Activated CD4-positive, alpha-beta memory T cell treated with anti-CD3 and anti-CD28 coated beads, Interleukin-2, amount 10 ng/mL, durations not matched to agents 7 days and 5 days (primary cell): ENCODE results near the gene PRDM16. TPM values are rescaled to one million over a fixed set of nuclear protein-coding genes. Genes with fewer than 3 reads are reported as not detected.

Experiments used
- CTCF ChIA-PET: fragments of 350-600 bp; sonication (Branson Sonifier 250); formaldehyde crosslinking; loops from one replicate; lab custom pipeline; 2021; ENCODE audit warnings: antibody characterized with exemption, inconsistent platforms; lab: Charles Lee
- POLR2A ChIA-PET: fragments of 350-600 bp; sonication (Branson Sonifier 250); formaldehyde crosslinking; loops from one replicate; lab custom pipeline; 2021; ENCODE audit warnings: antibody characterized with exemption; lab: Charles Lee
- DNase-seq: peaks from one replicate; pipeline ENCODE4 v3.0.0-alpha.2; 2020
- H3K27ac Mint-ChIP-seq: one replicate; pipeline ENCODE4 v1.8.0; 2021; ENCODE audit warnings: mild to moderate bottlenecking, mixed read lengths
- H3K27me3 Mint-ChIP-seq: one replicate; pipeline ENCODE4 v1.8.0; 2021; ENCODE audit warnings: mixed read lengths
- H3K36me3 Mint-ChIP-seq: one replicate; pipeline ENCODE4 v1.8.0; 2021; ENCODE audit warnings: low read depth, mixed read lengths
- H3K4me1 Mint-ChIP-seq: one replicate; pipeline ENCODE4 v1.8.0; 2021; ENCODE audit warnings: mixed read lengths
- H3K4me3 Mint-ChIP-seq: one replicate; pipeline ENCODE4 v1.8.0; 2021; ENCODE audit warnings: mild to moderate bottlenecking, mixed read lengths
- H3K9me3 Mint-ChIP-seq: one replicate; pipeline ENCODE4 v1.8.0; 2021; ENCODE audit warnings: mixed read lengths
- total RNA-seq, 2 experiments: library from RNA; stranded (reverse); gene quantifications; one replicate each; pipeline ENCODE4 v1.2.3, GENCODE V29; 2021

The PRDM16 gene
- total RNA-seq, 2 experiments from 2014 or later = 0.03 to 0.20 TPM

GRCh38 chr1:3093898-3094626 is 25.1 kb downstream of the PRDM16 start:
- Mint-ChIP-seq H3K27ac (no peak overlapping the region), H3K9me3 (no peaks in the 10 kb centered on the region), H3K27me3 (no peaks in the 10 kb centered on the region), H3K4me3 (no peak overlapping the region), H3K4me1 (no peaks in the 10 kb centered on the region), H3K36me3 (no peaks in the 10 kb centered on the region)
- ChIA-PET POLR2A (no interaction called here), CTCF (no interaction called here)
- no peak for DNase-seq

- no peak overlapping the region for H3K4me3 Mint-ChIP-seq
- ChIA-PET POLR2A (no interaction called here), CTCF (no interaction called here)
- no peak for DNase-seq
- no peaks in the 10 kb centered on the region for H3K4me1 Mint-ChIP-seq
- no peaks in the 10 kb centered on the region for H3K27me3 Mint-ChIP-seq
- H3K36me3 Mint-ChIP-seq = no peaks in the 10 kb centered on the region
- no peaks in the 10 kb centered on the region for H3K9me3 Mint-ChIP-seq
- no peak overlapping the region for H3K27ac Mint-ChIP-seq
These were observed 26.1 kb downstream of the PRDM16 start for GRCh38 chr1:3094863-3095780.

- POLR2A ChIA-PET = no interaction called here
- no peaks in the 10 kb centered on the region for H3K27me3 Mint-ChIP-seq
- no peak overlapping the region for H3K4me3 Mint-ChIP-seq
- no peak overlapping the region for H3K27ac Mint-ChIP-seq
- CTCF ChIA-PET = no interaction called here
- no peak for DNase-seq
- no peaks in the 10 kb centered on the region for H3K36me3 Mint-ChIP-seq
- H3K4me1 Mint-ChIP-seq = no peaks in the 10 kb centered on the region
- no peaks in the 10 kb centered on the region for H3K9me3 Mint-ChIP-seq
These were observed 27.3 kb downstream of the PRDM16 start for GRCh38 chr1:3096345-3096744.

- no peaks in the 10 kb centered on the region for H3K4me1 Mint-ChIP-seq
- ChIA-PET CTCF (no interaction called here), POLR2A (no interaction called here)
- no peaks in the 10 kb centered on the region for H3K27me3 Mint-ChIP-seq
- no peak overlapping the region for H3K4me3 Mint-ChIP-seq
- H3K27ac Mint-ChIP-seq = no peak overlapping the region
- H3K9me3 Mint-ChIP-seq = no peaks in the 10 kb centered on the region
- no peaks in the 10 kb centered on the region for H3K36me3 Mint-ChIP-seq
- DNase-seq = no peak
These were observed 28.2 kb downstream of the PRDM16 start for GRCh38 chr1:3097231-3097630.

- POLR2A ChIA-PET = no interaction called here
- Mint-ChIP-seq H3K27me3 (no peaks in the 10 kb centered on the region), H3K9me3 (no peaks in the 10 kb centered on the region), H3K4me3 (no peak overlapping the region), H3K36me3 (no peaks in the 10 kb centered on the region), H3K4me1 (no peaks in the 10 kb centered on the region), H3K27ac (no peak overlapping the region)
- CTCF ChIA-PET = no interaction called here
- DNase-seq = no peak
These were observed 28.9 kb downstream of the PRDM16 start for GRCh38 chr1:3097861-3098260.

GRCh38 chr1:3099861-3100260 is 30.9 kb downstream of the PRDM16 start:
- Mint-ChIP-seq H3K9me3 (no peaks in the 10 kb centered on the region), H3K4me1 (no peaks in the 10 kb centered on the region), H3K4me3 (no peak overlapping the region), H3K27ac (no peak overlapping the region), H3K27me3 (no peaks in the 10 kb centered on the region), H3K36me3 (no peaks in the 10 kb centered on the region)
- ChIA-PET POLR2A (no interaction called here), CTCF (no interaction called here)
- no peak for DNase-seq

GRCh38 chr1:3101124-3101939 is 32.3 kb downstream of the PRDM16 start:
- no peak for DNase-seq
- H3K36me3 Mint-ChIP-seq = no peaks in the 10 kb centered on the region
- no peak overlapping the region for H3K27ac Mint-ChIP-seq
- H3K4me3 Mint-ChIP-seq = no peak overlapping the region
- ChIA-PET CTCF (interaction anchor here (0.6 kb wide), 1 partner anchor 324 kb away, joined by 3 read pairs; no protein-coding TSS in a partner anchor), POLR2A (no interaction called here)
- no peaks in the 10 kb centered on the region for H3K9me3 Mint-ChIP-seq
- no peaks in the 10 kb centered on the region for H3K4me1 Mint-ChIP-seq
- H3K27me3 Mint-ChIP-seq = no peaks in the 10 kb centered on the region

GRCh38 chr1:3102641-3103040 is 33.6 kb downstream of the PRDM16 start:
- Mint-ChIP-seq H3K4me3 (no peak overlapping the region), H3K27me3 (no peaks in the 10 kb centered on the region), H3K36me3 (no peaks in the 10 kb centered on the region), H3K9me3 (no peaks in the 10 kb centered on the region), H3K27ac (no peak overlapping the region), H3K4me1 (no peaks in the 10 kb centered on the region)
- ChIA-PET CTCF (no interaction called here), POLR2A (no interaction called here)
- DNase-seq = no peak

GRCh38 chr1:3103967-3104677 is 35.1 kb downstream of the PRDM16 start:
- Mint-ChIP-seq H3K4me3 (no peak overlapping the region), H3K9me3 (no peaks in the 10 kb centered on the region), H3K27me3 (no peaks in the 10 kb centered on the region), H3K27ac (no peak overlapping the region), H3K36me3 (no peaks in the 10 kb centered on the region), H3K4me1 (no peaks in the 10 kb centered on the region)
- CTCF ChIA-PET = no interaction called here
- POLR2A ChIA-PET = no interaction called here
- DNase-seq = no peak

GRCh38 chr1:3105167-3105863 is 36.3 kb downstream of the PRDM16 start:
- CTCF ChIA-PET = no interaction called here

GRCh38 chr1:3106216-3106615 is 37.2 kb downstream of the PRDM16 start:
- H3K27me3 Mint-ChIP-seq = no peaks in the 10 kb centered on the region
- DNase-seq = no peak
- CTCF ChIA-PET = no interaction called here
- H3K4me3 Mint-ChIP-seq = no peak overlapping the region
- H3K4me1 Mint-ChIP-seq = no peaks in the 10 kb centered on the region
- H3K36me3 Mint-ChIP-seq = no peaks in the 10 kb centered on the region
- POLR2A ChIA-PET = no interaction called here
- no peak overlapping the region for H3K27ac Mint-ChIP-seq
- H3K9me3 Mint-ChIP-seq = no peaks in the 10 kb centered on the region

More at GRCh38 chr1:3105167-3105863, 36.3 kb downstream of the PRDM16 start:
- Mint-ChIP-seq H3K36me3 (no peaks in the 10 kb centered on the region), H3K4me3 (no peak overlapping the region), H3K9me3 (no peaks in the 10 kb centered on the region), H3K27me3 (no peaks in the 10 kb centered on the region), H3K4me1 (no peaks in the 10 kb centered on the region), H3K27ac (no peak overlapping the region)
- DNase-seq = no peak
- POLR2A ChIA-PET = no interaction called here

GRCh38 chr1:3107201-3107600 is 38.2 kb downstream of the PRDM16 start:
- H3K27ac Mint-ChIP-seq = no peak overlapping the region

More at GRCh38 chr1:3107201-3107600, 38.2 kb downstream of the PRDM16 start:
- ChIA-PET POLR2A (no interaction called here), CTCF (no interaction called here)
- Mint-ChIP-seq H3K36me3 (no peaks in the 10 kb centered on the region), H3K4me1 (no peaks in the 10 kb centered on the region), H3K4me3 (no peak overlapping the region), H3K9me3 (no peaks in the 10 kb centered on the region), H3K27me3 (no peaks in the 10 kb centered on the region)
- no peak for DNase-seq
